Tibial artery (tissue), 4 donors: Measurements from ENCODE around the gene SLC7A6OS.

ENCODE experiments used
- DNase-seq, 2 donors: peaks; one replicate each; pipeline ENCODE4 v3.0.0-alpha.2; 2019
- H3K27ac ChIP-seq, 2 donors: fragments of 200-600 bp; sonication (generic) in 1 of 2; 1 replicate in 1 of 2; 2 replicates in 1 of 2; pipeline ENCODE4 v1.5.1; 2018 to 2019; ENCODE audit warnings: mild to moderate bottlenecking in 1 of 2
- H3K27me3 ChIP-seq, 2 donors: fragments of 200-600 bp; sonication (generic) in 1 of 2; one replicate each; pipeline versions ENCODE4 v1.5.1 to v1.6.0; 2016 to 2019
- H3K36me3 ChIP-seq, 3 donors: fragments of 200-600 bp; sonication (generic) in 2 of 3; one replicate each; pipeline ENCODE4 v1.5.1; 2016 to 2019; ENCODE audit warnings: mild to moderate bottlenecking in 2 of 3
- H3K4me1 ChIP-seq, 4 donors: fragments of 200-600 bp; sonication (generic) in 2 of 4; 1 replicate in 3 of 4; 2 replicates in 1 of 4; pipeline ENCODE4 v1.5.1; 2016 to 2019
- H3K4me3 ChIP-seq, 2 donors: fragments of 200-600 bp; sonication (generic) in 1 of 2; 1 replicate in 1 of 2; 2 replicates in 1 of 2; pipeline ENCODE4 v1.5.1; 2018 to 2019; ENCODE audit warnings: mild to moderate bottlenecking in 2 of 2
- H3K9me3 ChIP-seq, 3 donors: fragments of 200-600 bp; sonication (generic) in 1 of 3; one replicate each; pipeline ENCODE4 v1.5.1; 2016 to 2019
- CTCF ChIP-seq, 2 experiments: fragments of 200-600 bp in 1 of 2; fragments of 450-650 bp in 1 of 2; IDR thresholded peaks; one replicate each; pipeline ENCODE4 v1.5.1; 2017 to 2019; ENCODE audit warnings: antibody characterized with exemption in 2 of 2, mild to moderate bottlenecking in 1 of 2, moderate library complexity in 1 of 2
- intact Hi-C: fragments of 100-400 bp; cut with DNase I; formaldehyde crosslinking; loops from one replicate; pipeline ENCODE4 v1.15.0; 2023; ENCODE audit warnings: low total_unique reads

SLC7A6OS gene

GRCh38 chr16:68332411-68333121 lies 21.8 kb upstream of the SLC7A6OS start:
- Histone ChIP-seq H3K4me3 (no peak overlapping the region), H3K27ac (peak overlapping the region in 1 of 2 donors; percentile 3), H3K4me1 (no peaks in the 10 kb centered on the region), H3K27me3 (no peaks in the 10 kb centered on the region), H3K9me3 (no peaks in the 10 kb centered on the region), H3K36me3 (peaks cover 4 to 56% (median 7%) of the 10 kb centered on the region in 3 donors)
- TF ChIP-seq CTCF (IDR thresholded peaks at IDR 0.05): no peak
- DNase-seq: peak in 1 of 2 donors; percentile 55
- intact Hi-C loops: no loop called here

GRCh38 chr16:68331879-68332410 lies 21.2 kb upstream of the SLC7A6OS start:
- peaks cover 0 to 51% (median under 1%) of the 10 kb centered on the region in 3 donors for H3K36me3 ChIP-seq
- intact Hi-C loops: no loop called here
- no peak for DNase-seq

GRCh38 chr16:68328860-68329390 lies 18.2 kb upstream of the SLC7A6OS start:
- DNase-seq: no peak
- Histone ChIP-seq H3K27ac (no peak overlapping the region), H3K36me3 (peaks cover 11 to 65% (median 19%) of the 10 kb centered on the region in 3 donors), H3K9me3 (no peaks in the 10 kb centered on the region), H3K4me3 (no peak overlapping the region), H3K27me3 (no peaks in the 10 kb centered on the region), H3K4me1 (no peaks in the 10 kb centered on the region)
- intact Hi-C loops: no loop called here
- peak in 1 of 2 experiments; percentile 1 for TF ChIP-seq CTCF (IDR thresholded peaks at IDR 0.05)

More at GRCh38 chr16:68331879-68332410, 21.2 kb upstream of the SLC7A6OS start:
- H3K4me1 ChIP-seq: no peaks in the 10 kb centered on the region
- TF ChIP-seq CTCF (IDR thresholded peaks at IDR 0.05): no peak
- no peaks in the 10 kb centered on the region for H3K9me3 ChIP-seq
- no peak overlapping the region for H3K4me3 ChIP-seq
- H3K27ac ChIP-seq: peak overlapping the region in 1 of 2 donors; percentile 3
- no peaks in the 10 kb centered on the region for H3K27me3 ChIP-seq

- no peak overlapping the region for H3K27ac ChIP-seq
- DNase-seq: peak; percentile 78 to 85
- intact Hi-C loops: no loop called here
- no peak overlapping the region for H3K4me3 ChIP-seq
- peak; percentile 94 to 96 for TF ChIP-seq CTCF (IDR thresholded peaks at IDR 0.05)
- H3K9me3 ChIP-seq: no peaks in the 10 kb centered on the region
- peaks cover 11 to 64% (median 22%) of the 10 kb centered on the region in 3 donors for H3K36me3 ChIP-seq
- H3K4me1 ChIP-seq: no peaks in the 10 kb centered on the region
- H3K27me3 ChIP-seq: no peaks in the 10 kb centered on the region
Measured at GRCh38 chr16:68328151-68328859, 17.6 kb upstream of the SLC7A6OS start.

GRCh38 chr16:68324780-68325357 lies 14.1 kb upstream of the SLC7A6OS start:
- TF ChIP-seq CTCF (IDR thresholded peaks at IDR 0.05): no peak
- Histone ChIP-seq H3K9me3 (no peaks in the 10 kb centered on the region), H3K27me3 (no peaks in the 10 kb centered on the region), H3K4me1 (no peaks in the 10 kb centered on the region), H3K27ac (no peak overlapping the region), H3K4me3 (no peak overlapping the region), H3K36me3 (peaks cover 11 to 74% (median 34%) of the 10 kb centered on the region in 3 donors)
- no peak for DNase-seq
- intact Hi-C loops: loop anchor here (1.0 kb wide), 1 partner anchor 64 kb away; no protein-coding TSS in a partner anchor
